SK-N-DZ (cell line): ENCODE data around the gene CFAP20DC.
"Not testable (repeated sequence)": the region's sequence is repeated elsewhere in the genome, so short reads cannot be mapped to it uniquely, and the experiment has no call there.

Experiments used
- DNase-seq: peaks from one replicate; pipeline ENCODE4 v3.0.0-alpha.2; 2015; ENCODE audit warnings: low spot score

The CFAP20DC gene

GRCh38 chr3:58868097-58868779 is 181.6 kb downstream of the CFAP20DC start:
- no peak for DNase-seq

- DNase-seq, result no peak
Measured at GRCh38 chr3:58867621-58868020, 182.2 kb downstream of the CFAP20DC start.

GRCh38 chr3:58866079-58866478 is 183.7 kb downstream of the CFAP20DC start:
- no peak for DNase-seq

GRCh38 chr3:58864480-58864879 is 185.3 kb downstream of the CFAP20DC start:
- DNase-seq, result no peak

- no peak for DNase-seq
Measured at GRCh38 chr3:58863206-58863605, 186.6 kb downstream of the CFAP20DC start.

GRCh38 chr3:58861551-58861950 is 188.3 kb downstream of the CFAP20DC start:
- DNase-seq, result no peak

GRCh38 chr3:58858126-58858525 is 191.7 kb downstream of the CFAP20DC start:
- DNase-seq, result no peak

GRCh38 chr3:58857402-58857801 is 192.4 kb downstream of the CFAP20DC start:
- DNase-seq, result no peak

- DNase-seq, result peak; percentile 26
Measured at GRCh38 chr3:58848826-58849225, 201.0 kb downstream of the CFAP20DC start.

GRCh38 chr3:58842050-58842747 is 207.6 kb downstream of the CFAP20DC start:
- not testable (repeated sequence) for DNase-seq

- no peak for DNase-seq
Measured at GRCh38 chr3:58840949-58841348, 208.9 kb downstream of the CFAP20DC start.

- DNase-seq, result no peak
Measured at GRCh38 chr3:58839964-58840363, 209.9 kb downstream of the CFAP20DC start.

GRCh38 chr3:58839187-58839586 is 210.6 kb downstream of the CFAP20DC start:
- peak; percentile 47 for DNase-seq

- no peak for DNase-seq
Measured at GRCh38 chr3:58837856-58838255, 212.0 kb downstream of the CFAP20DC start.

GRCh38 chr3:58837141-58837843 is 212.5 kb downstream of the CFAP20DC start:
- peak; percentile 91 for DNase-seq

GRCh38 chr3:58835086-58835485 is 214.7 kb downstream of the CFAP20DC start:
- DNase-seq, result peak; percentile 57

- no peak for DNase-seq
Measured at GRCh38 chr3:58833491-58833890, 216.3 kb downstream of the CFAP20DC start.

- no peak for DNase-seq
Measured at GRCh38 chr3:58829321-58830000, 220.4 kb downstream of the CFAP20DC start.

GRCh38 chr3:58824777-58825176 is 225.0 kb downstream of the CFAP20DC start:
- DNase-seq, result no peak

GRCh38 chr3:58824285-58824684 is 225.5 kb downstream of the CFAP20DC start:
- DNase-seq, result peak; percentile 66

- not testable (repeated sequence) for DNase-seq
Measured at GRCh38 chr3:58806551-58807244, 243.1 kb downstream of the CFAP20DC start.
